Tibial nerve (tissue), 3 donors: ENCODE measurements around the gene GATAD1.

Source experiments
- POLR2A ChIP-seq, 2 donors: fragments of 450-650 bp; IDR thresholded peaks; one replicate each; pipeline ENCODE4 v1.6.1; 2017; ENCODE audit warnings: antibody characterized with exemption in 2 of 2, mild to moderate bottlenecking in 2 of 2, moderate library complexity in 2 of 2
- TF ChIP-seq, protein P1 (sequence below), 5 experiments: fragments of 200-600 bp in 3 of 5; fragments of 450-650 bp in 2 of 5; sonication (generic) in 3 of 5; IDR thresholded peaks; one replicate each; pipeline ENCODE4 v1.5.1; 2016 to 2019; ENCODE audit warnings: antibody characterized with exemption in 5 of 5, mild to moderate bottlenecking in 3 of 5, moderate library complexity in 2 of 5

DNA sequence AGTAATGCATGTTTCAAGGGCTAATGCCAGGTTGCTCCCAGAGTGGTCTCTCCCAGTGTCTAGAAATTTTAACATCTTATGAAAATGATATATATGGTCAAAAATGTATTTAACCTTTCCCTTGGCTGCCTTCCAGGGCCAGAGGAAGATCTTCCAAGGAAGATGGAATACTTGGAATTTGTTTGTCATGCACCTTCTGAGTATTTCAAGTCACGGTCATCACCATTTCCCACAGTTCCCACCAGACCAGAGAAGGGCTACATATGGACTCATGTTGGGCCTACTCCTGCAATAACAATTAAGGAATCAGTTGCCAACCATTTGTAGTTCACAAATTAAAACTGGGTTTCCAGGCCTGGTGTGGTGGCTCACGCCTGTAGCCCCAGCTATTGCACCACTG is 9.0 kb downstream of the GATAD1 start:
- TF ChIP-seq, protein P1, sequence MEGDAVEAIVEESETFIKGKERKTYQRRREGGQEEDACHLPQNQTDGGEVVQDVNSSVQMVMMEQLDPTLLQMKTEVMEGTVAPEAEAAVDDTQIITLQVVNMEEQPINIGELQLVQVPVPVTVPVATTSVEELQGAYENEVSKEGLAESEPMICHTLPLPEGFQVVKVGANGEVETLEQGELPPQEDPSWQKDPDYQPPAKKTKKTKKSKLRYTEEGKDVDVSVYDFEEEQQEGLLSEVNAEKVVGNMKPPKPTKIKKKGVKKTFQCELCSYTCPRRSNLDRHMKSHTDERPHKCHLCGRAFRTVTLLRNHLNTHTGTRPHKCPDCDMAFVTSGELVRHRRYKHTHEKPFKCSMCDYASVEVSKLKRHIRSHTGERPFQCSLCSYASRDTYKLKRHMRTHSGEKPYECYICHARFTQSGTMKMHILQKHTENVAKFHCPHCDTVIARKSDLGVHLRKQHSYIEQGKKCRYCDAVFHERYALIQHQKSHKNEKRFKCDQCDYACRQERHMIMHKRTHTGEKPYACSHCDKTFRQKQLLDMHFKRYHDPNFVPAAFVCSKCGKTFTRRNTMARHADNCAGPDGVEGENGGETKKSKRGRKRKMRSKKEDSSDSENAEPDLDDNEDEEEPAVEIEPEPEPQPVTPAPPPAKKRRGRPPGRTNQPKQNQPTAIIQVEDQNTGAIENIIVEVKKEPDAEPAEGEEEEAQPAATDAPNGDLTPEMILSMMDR (IDR thresholded peaks at IDR 0.05), result no peak
- TF ChIP-seq POLR2A (IDR thresholded peaks at IDR 0.05), result no peak
